ENCODE results near the gene MKLN1. TPM values are rescaled to one million over a fixed set of nuclear protein-coding genes. Genes with fewer than 3 reads are reported as not detected.
A peak's percentile ranks its signal among the peaks of the same experiment; 100 is the strongest.

MKLN1 gene
- 84.5 and 109 TPM in 2 replicates for polyA plus RNA-seq (2011; rRNA removed)
- 17.5 and 18.5 TPM in 2 replicates for polyA plus RNA-seq (2012; cell fraction: cytosol; rRNA removed)
- polyA plus RNA-seq (2012; cell fraction: nucleus; rRNA removed), result 10.8 and 17.1 TPM in 2 replicates
- polyA plus RNA-seq (2017; fragmentation: RNase III; extraction: RNeasy Plus Mini Kit Qiagen cat#74134 plus additional on column Dnase treatment), result 39.6 to 46.4 TPM (median 39.6 TPM) in 3 replicates
- 154 and 176 TPM in 2 replicates for polyA minus RNA-seq (2011; rRNA and poly(A)+ RNA removed)

GRCh38 chr7:131327626-131328376, at the start of gene MKLN1:
MKLN1 (plus strand) TSS chr7:131327876; CDS start chr7:131327900, 24 bp downstream.
- FAIRE-seq, result no peak
- peak within 1 kb of the TSS; percentile 91 for H3K4me3 ChIP-seq
- peak; percentile 83 to 91 for DNase-seq (ENCODE audit: low read depth in 1 of 2, low spot score in 1 of 2)
- H3K4me1 ChIP-seq, result peaks cover 62% of the 10 kb centered on the region
- CTCF ChIA-PET, result interaction anchor here (1.0 to 1.7 kb wide), 4 partner anchors 12 to 94 kb away, joined by 3 to 4 read pairs (median 3); no protein-coding TSS in a partner anchor
- WGBS (ENCODE audit: missing lambda C conversion rate), result under 1% methylated on average over 37 of the region's 69 CpGs
- peak; percentile 93 to 95 for ATAC-seq
- peak within 1 kb of the TSS; percentile 87 for H3K4me2 ChIP-seq
- POLR2A ChIA-PET, result interaction anchor here (0.6 to 2.2 kb wide), 7 partner anchors 9 to 218 kb away, joined by 3 to 16 read pairs (median 4); no protein-coding TSS in a partner anchor
- H3K27ac ChIP-seq, result peak within 1 kb of the TSS; percentile 98
- TF ChIP-seq MYC (IDR thresholded peaks at IDR 0.05; ENCODE audit: borderline replicate concordance, low read length) (no peak), CBX8 (IDR thresholded peaks at IDR 0.05) (no peak), EP300 (IDR thresholded peaks at IDR 0.05) (no peak), SREBF2 (IDR thresholded peaks at IDR 0.05) (no peak), EHF (CRISPR knock-in tag; IDR thresholded peaks at IDR 0.05) (no peak), RAD21 (conservative IDR thresholded peaks at IDR 0.05 in 1 of 2, IDR thresholded peaks at IDR 0.05 in 1 of 2) (peak; percentile 1 to 22; a peak in 1 of 5 replicates), HMGXB4 (CRISPR knock-in tag; IDR thresholded peaks at IDR 0.05; ENCODE audit: borderline replicate concordance) (no peak), CHD4 (IDR thresholded peaks at IDR 0.05; ENCODE audit: borderline replicate concordance) (no peak), POLR2A (IDR thresholded peaks at IDR 0.05; ENCODE audit: low read length) (peak; percentile 89), ZC3H11A (IDR thresholded peaks at IDR 0.05) (no peak), ZFP36 (IDR thresholded peaks at IDR 0.05; ENCODE audit: borderline replicate concordance, partially characterized antibody) (no peak), JUN (IDR thresholded peaks at IDR 0.05) (peak; percentile 81 to 83), TFCP2L1 (CRISPR knock-in tag; IDR thresholded peaks at IDR 0.05) (0 out of 2 replicates have a peak, but pooled peaks have one; percentile 74), MAX (IDR thresholded peaks at IDR 0.05) (peak; percentile 58; the same call in 1 of the 2 replicates), HES2 (IDR thresholded peaks at IDR 0.05) (no peak), CBX2 (IDR thresholded peaks at IDR 0.05; ENCODE audit: borderline replicate concordance, low read depth) (no peak), CHD2 (IDR thresholded peaks at IDR 0.05; ENCODE audit: low read length, partially characterized antibody) (no peak), HDAC2 (IDR thresholded peaks at IDR 0.05) (no peak), HOXB5 (CRISPR knock-in tag; IDR thresholded peaks at IDR 0.05) (no peak), FOXS1 (CRISPR knock-in tag; IDR thresholded peaks at IDR 0.05) (no peak), SMC3 (IDR thresholded peaks at IDR 0.05) (peak; percentile 38; the same call in 2 of the 3 replicates), PHF8 (IDR thresholded peaks at IDR 0.05; ENCODE audit: borderline replicate concordance, low read depth) (peak; percentile 99), RCOR1 (IDR thresholded peaks at IDR 0.05; ENCODE audit: low read depth, low read length) (no peak), USF2 (IDR thresholded peaks at IDR 0.05) (no peak), BCL3 (IDR thresholded peaks at IDR 0.05) (peak; percentile 53; the same call in 1 of the 3 replicates), KDM1A (IDR thresholded peaks at IDR 0.05; ENCODE audit: low read depth) (no peak), EHMT2 (IDR thresholded peaks at IDR 0.05; ENCODE audit: low read depth) (no peak), KDM5A (IDR thresholded peaks at IDR 0.05) (peak; percentile 52; the same call in 1 of the 2 replicates)
- no peaks in the 10 kb centered on the region for H3K9me3 ChIP-seq
